NCI-H128 (cell line): ENCODE measurements around the gene LCN15.
A peak's percentile ranks its signal among the peaks of the same experiment; 100 is the strongest.
"Not testable (repeated sequence)": the region's sequence is repeated elsewhere in the genome, so short reads cannot be mapped to it uniquely, and the experiment has no call there.

Experiments used
- DNase-seq: peaks from one replicate; lab custom pipeline; 2025; ENCODE audit not compliant: unreplicated experiment; lab: John Stamatoyannopoulos, UW

LCN15 gene

DNA sequence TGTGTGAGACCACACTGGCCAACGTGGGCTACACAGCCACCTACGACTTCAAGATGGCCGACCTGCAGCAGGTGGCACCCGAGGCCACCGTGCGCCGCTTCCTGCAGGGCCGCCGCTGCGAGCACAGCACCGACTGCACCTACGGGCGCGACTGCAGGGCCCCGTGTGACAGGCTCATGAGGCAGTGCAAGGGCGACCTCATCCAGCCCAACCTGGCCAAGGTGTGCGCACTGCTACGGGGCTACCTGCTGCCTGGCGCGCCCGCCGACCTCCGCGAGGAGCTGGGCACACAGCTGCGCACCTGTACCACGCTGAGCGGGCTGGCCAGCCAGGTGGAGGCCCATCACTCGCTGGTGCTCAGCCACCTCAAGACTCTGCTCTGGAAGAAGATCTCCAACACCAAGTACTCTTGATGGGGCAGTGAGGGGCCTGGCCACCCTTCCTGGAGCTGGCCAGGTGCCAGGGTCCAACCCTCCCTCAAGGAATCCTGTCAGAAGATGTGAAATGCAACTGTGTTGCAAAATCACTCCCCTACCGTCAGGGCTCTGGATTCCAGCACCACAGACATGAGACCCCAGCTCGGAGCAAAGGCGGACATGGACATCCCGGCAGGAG lies 40.8 kb downstream of the LCN15 start:
- no peak for DNase-seq

GRCh38 chr9:136722969-136723356 lies 41.4 kb downstream of the LCN15 start:
- no peak for DNase-seq

DNA sequence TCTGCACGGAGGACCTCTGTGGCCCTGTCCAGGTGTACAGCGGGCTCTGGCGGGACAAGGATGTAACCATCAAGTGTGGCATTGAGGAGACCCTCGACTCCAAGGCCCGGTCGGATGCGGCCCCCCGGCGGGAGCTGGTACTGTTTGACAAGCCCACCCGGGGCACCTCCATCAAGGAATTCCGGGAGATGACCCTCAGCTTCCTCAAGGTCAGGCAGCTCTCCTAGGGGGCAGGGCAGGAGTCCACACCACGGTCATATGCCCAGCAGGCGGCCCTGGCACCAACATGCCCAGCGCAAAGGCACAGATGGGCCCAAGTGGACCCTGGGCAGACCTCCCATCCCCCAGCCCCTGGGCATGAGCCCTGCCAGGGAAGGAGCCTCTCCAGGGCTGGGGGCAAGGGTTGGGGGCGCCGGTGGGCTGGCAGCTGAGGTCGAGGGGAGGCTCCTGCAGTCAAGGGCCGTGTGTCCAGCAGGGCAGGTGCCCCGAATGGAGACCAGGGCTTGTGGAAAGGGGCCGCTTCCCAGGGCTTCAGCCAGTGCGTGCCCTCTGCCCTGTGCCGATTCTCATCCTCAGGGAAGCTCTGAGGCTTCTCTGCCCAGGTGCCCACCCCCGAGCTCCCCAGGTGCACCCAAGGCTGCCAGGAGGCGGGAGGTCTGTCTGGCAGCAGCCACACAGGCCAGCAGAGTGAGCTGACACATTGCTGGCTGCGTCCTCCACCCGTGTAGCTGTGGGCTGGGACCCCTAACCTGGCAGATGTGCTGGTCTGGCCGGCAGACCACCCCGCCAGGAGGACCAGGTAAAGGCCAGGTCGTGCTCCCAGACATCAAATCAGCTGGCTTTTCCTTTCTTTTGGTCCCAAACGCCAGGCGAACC lies 42.0 kb downstream of the LCN15 start:
- no peak for DNase-seq

GRCh38 chr9:136721339-136722092 lies 42.8 kb downstream of the LCN15 start:
- DNase-seq = no peak

DNA sequence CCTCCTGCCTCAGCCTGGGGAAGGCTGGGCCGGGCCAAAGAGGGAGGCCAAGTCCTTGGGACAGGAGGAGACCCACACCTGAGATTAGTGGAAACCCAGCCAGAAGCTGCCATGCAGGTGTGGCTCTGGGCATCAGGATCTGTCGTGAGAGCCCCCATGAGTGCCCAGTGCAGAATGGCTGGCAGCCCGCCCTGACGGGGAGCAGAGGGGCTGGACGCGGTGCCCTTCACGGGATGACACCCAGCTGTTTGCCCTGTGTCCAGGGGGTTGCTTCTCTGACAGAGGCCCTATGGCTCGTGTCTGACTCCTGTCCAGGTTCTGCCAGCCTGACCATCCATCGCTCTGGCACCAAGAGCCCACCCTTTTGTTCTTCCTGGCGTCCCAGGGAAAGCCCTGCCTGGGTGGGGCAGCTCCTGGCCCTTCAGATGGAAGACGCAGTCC lies 43.4 kb downstream of the LCN15 start:
- DNase-seq = no peak

- no peak for DNase-seq
Observed at GRCh38 chr9:136720251-136720897, 43.9 kb downstream of the LCN15 start.

GRCh38 chr9:136719195-136719880 lies 45.0 kb downstream of the LCN15 start:
- no peak for DNase-seq

DNA sequence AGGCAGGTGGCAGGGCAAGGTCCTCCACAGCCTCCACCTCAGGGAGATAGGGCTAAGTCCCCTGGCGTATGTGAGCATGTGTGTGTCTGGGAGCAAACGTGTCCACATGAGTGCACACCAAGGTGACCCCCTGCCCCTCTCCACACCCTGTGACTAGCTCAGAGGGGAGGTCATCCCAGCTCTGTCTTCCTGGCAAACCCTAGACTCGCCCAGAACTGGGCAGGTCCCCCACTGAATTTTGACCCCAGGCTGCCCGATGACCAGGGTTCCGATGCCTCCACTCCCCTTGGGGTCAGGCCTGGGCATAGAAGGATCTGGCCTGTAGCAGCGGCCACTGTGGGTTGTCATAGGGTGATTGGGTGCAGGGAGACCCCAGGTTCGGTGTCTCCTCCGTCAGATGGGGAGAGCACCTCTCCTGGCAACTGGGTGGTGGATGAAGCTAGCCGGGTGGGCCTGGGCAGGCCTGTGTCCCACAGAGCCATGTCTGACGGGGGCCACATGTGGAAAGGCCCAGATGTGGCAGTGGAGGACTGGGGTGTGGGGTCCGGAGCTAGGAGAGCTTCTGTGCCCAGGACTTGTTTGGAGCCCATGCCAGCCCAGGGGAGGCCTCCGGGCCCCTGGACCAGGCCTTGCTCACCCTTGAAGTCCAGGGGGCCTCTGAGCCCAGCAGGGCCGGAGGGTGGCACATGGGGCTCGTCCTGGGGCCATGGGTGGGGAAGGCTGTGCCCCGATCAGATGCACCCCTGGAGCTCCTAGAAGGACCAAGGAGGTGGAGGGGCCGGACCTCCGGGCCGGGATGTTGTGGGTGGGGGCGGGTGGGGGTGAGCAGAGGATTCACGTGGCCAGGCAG lies 45.7 kb downstream of the LCN15 start:
- no peak for DNase-seq

- DNase-seq = no peak
Observed at GRCh38 chr9:136717399-136717798, 46.9 kb downstream of the LCN15 start.

DNA sequence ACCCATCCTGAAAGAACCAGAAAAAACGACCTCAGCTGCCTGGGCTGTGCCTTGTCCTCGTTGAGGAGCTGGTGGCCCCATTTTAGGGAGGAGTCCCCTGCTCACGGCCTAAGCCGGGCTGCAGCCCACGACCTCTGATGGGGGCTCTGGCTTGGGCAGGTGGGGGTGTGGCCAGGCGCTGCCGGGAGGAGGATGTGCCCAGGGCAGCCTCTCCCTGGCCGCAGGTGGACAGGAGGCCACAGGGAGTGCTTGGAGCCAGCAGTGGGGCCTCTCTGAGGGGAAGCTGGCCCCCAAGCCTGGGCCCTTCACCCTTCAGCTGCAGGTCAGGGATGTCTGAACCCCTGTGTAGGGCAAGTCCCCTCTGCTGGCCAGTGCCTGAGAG lies 49.4 kb downstream of the LCN15 start:
- DNase-seq = no peak

DNA sequence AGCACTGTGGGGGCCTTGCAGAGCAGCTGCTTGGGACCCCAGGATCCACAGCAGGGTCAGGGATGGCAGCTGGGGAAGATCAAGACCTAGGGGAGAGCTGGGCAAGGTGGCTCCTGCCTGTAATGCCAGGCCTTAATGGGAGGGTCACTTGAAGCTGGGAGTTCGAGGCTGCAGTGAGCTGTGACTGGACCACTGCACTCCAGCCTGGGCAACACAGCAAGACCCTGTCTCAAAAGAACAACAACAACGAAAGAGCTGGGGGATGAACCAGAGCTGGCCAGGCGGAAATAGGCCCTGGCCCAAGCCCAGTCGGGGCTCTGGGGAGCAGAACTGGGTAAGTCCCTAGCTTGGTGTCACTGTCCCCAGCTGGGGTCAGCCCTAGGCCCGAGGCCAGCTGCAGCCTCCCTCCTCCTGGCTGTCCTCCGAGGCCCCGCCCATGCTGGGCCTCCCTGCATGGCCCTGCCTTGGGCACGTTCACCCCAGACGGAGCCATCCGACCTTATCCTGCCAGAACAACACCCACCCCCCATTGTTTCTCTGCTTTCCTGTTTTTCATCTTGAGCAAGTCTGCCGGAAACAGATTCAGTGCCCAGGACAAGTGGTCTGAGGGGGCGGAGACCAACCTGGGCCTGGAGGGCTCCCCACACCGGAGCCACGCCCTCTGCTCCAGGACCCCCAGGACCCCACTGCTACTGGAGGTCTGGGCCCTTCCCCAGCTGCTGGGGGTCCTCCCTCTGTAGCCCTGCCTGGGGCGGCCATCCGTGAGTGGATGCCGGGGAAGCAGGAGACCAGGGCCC lies 50.0 kb downstream of the LCN15 start:
- no peak for DNase-seq

DNA sequence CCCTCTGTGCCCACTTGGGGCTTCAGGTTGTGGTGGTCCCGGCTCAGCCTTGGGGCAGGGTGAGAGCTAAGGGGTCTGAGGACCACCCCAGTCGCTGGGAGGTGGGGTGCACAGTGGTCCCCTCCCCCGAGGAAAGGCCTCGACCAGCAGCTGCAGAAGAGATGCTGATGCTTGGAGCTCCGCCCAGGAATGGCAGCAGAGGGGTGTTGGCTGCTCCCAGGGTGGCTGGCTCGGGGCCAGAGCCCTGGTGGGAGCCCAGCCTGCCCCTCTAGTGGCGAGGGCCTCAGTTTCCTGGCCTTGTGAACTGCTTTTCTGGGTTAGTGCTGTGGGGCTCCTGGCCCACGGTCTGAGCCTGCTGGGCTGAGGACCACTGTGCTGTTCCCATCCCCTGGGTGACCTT lies 50.8 kb downstream of the LCN15 start:
- no peak for DNase-seq

GRCh38 chr9:136712690-136713544 lies 51.4 kb downstream of the LCN15 start:
- no peak for DNase-seq

GRCh38 chr9:136711751-136712689 lies 52.3 kb downstream of the LCN15 start, which contains the start of gene DIPK1B:
TSS of gene DIPK1B (plus strand) at chr9:136712572. CDS start at chr9:136712666, 94 bp downstream.
- peak; percentile 53 for DNase-seq

GRCh38 chr9:136711219-136711648 lies 53.1 kb downstream of the LCN15 start:
- not testable (repeated sequence) for DNase-seq

DNA sequence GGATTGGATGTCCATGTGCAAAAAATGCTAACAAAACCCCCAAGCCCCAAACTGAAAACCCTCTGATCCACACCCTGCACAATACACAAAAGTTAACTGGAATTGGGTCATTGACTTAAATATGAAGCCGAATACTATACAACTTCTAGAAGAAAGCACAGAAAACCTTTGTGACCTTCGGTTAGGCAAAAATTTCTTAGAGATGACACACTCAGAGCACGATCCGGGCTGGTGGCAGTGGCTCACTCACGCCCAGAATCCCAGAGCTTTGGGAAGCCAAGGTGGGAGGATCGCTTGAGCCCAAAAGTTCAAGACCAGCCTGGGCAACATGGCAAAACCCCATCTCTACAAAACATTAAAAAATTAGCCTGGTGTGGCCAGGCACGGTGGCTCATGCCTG lies 53.8 kb downstream of the LCN15 start:
- DNase-seq = no peak
